Spleen (tissue), 7 donors: ENCODE data around the gene CAMKK1.

ENCODE experiments used
- POLR2A ChIP-seq, 3 donors: fragments of 450-650 bp; IDR thresholded peaks; one replicate each; pipeline ENCODE4 v1.5.1; 2017; ENCODE audit warnings: antibody characterized with exemption in 3 of 3, mild to moderate bottlenecking in 1 of 3
- POLR2AphosphoS5 ChIP-seq, 3 donors: sonication (generic); formaldehyde crosslinking; IDR thresholded peaks; one replicate each; pipeline ENCODE4 v1.5.1; 2017; ENCODE audit warnings: antibody characterized with exemption in 3 of 3
- TF ChIP-seq, protein P1 (sequence below), 11 experiments: fragments of 200-600 bp in 7 of 11; fragments of 450-650 bp in 4 of 11; sonication (generic) in 4 of 11; IDR thresholded peaks in 8 of 11; conservative IDR thresholded peaks in 3 of 11; 1 replicate in 7 of 11; 2 replicates in 4 of 11; pipeline versions ENCODE4 v1.4.0 to v1.8.0; 2016 to 2021; ENCODE audit warnings: antibody characterized with exemption in 11 of 11, inconsistent platforms in 4 of 11, mild to moderate bottlenecking in 1 of 11
- donor health status: DM: no; HTN: no; CAD: no; lungs with moderate emphysema.
- donor health status: DM: no; HTN: no; CAD: no.
- donor health status: DM: no; HTN: no; CAD: no.

DNA sequence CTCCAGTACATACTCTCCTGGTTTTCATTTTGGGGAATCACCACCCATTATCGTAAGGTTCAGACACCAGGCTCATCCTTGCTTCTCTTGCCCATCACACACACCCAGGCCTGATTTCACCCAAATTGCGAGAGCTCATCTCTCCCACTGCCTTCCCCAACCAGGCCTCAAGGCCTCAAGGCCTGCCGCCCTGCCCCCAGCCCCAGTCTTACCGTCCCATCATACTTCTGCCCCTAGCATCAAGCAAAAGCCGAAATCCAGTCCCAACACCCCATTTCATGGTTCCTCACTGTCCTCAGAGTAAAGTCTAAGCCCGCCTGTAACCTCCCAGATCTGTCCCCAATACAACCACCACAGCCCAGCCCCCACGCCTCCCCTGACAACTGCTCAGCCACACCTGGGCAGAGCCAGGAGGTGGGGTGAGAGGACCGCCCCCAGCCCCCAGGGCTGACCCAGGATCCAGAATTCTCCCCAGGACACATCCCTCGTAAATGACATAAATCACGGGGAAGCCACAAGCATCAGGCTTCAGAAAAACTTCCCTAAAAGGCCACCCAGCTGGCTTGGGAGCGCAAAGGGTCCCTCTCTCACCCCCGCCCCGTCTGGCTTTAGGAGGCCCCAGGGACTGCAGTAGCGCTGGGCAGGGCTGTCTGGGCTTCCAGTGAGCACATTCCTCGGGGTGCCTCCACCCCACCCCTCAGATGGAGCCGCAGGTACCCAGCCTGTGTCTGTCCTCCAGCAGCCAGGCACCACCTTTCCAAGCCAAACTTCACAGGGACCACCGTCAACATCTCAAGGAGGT lies 33.0 kb upstream of the CAMKK1 start:
- TF ChIP-seq, protein P1, sequence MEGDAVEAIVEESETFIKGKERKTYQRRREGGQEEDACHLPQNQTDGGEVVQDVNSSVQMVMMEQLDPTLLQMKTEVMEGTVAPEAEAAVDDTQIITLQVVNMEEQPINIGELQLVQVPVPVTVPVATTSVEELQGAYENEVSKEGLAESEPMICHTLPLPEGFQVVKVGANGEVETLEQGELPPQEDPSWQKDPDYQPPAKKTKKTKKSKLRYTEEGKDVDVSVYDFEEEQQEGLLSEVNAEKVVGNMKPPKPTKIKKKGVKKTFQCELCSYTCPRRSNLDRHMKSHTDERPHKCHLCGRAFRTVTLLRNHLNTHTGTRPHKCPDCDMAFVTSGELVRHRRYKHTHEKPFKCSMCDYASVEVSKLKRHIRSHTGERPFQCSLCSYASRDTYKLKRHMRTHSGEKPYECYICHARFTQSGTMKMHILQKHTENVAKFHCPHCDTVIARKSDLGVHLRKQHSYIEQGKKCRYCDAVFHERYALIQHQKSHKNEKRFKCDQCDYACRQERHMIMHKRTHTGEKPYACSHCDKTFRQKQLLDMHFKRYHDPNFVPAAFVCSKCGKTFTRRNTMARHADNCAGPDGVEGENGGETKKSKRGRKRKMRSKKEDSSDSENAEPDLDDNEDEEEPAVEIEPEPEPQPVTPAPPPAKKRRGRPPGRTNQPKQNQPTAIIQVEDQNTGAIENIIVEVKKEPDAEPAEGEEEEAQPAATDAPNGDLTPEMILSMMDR (IDR thresholded peaks at IDR 0.05 in 8 of 11, conservative IDR thresholded peaks at IDR 0.05 in 3 of 11), result no peak
- TF ChIP-seq POLR2AphosphoS5 (IDR thresholded peaks at IDR 0.05) (no peak), POLR2A (IDR thresholded peaks at IDR 0.05) (no peak)
